Skeletal muscle tissue (tissue), 4 donors: ENCODE results near the gene XCL2. TPM values are rescaled to one million over a fixed set of nuclear protein-coding genes. Genes with fewer than 3 reads are reported as not detected.

ENCODE experiments used
- H3K27ac ChIP-seq: one replicate; pipeline ENCODE4 v1.7.0; 2013; ENCODE audit warnings: mild to moderate bottlenecking, low read depth, low read length, inconsistent platforms
- H3K27me3 ChIP-seq, 3 donors: one replicate each; pipeline ENCODE4 v1.7.0; 2013; ENCODE audit warnings: low read length in 3 of 3; ENCODE audit not compliant: control insufficient read depth in 3 of 3, insufficient read depth in 3 of 3
- H3K36me3 ChIP-seq, 3 donors: one replicate each; pipeline ENCODE4 v1.7.0; 2013; ENCODE audit warnings: low read length in 3 of 3; ENCODE audit not compliant: control insufficient read depth in 3 of 3, insufficient read depth in 3 of 3
- H3K4me1 ChIP-seq, 3 donors: one replicate each; pipeline ENCODE4 v1.7.0; 2013; ENCODE audit warnings: low read length in 3 of 3, mild to moderate bottlenecking in 3 of 3; ENCODE audit not compliant: control insufficient read depth in 3 of 3, insufficient read depth in 3 of 3
- H3K4me3 ChIP-seq, 3 donors: one replicate each; pipeline ENCODE4 v1.7.0; 2013; ENCODE audit warnings: low read length in 3 of 3
- H3K9ac ChIP-seq, 3 donors: one replicate each; pipeline ENCODE4 v1.7.0; 2013; ENCODE audit warnings: low read length in 3 of 3, mild to moderate bottlenecking in 3 of 3, moderate library complexity in 2 of 3, low read depth in 1 of 3
- H3K9me3 ChIP-seq, 3 donors: one replicate each; pipeline ENCODE4 v1.7.0; 2013; ENCODE audit warnings: low read length in 3 of 3; ENCODE audit not compliant: control insufficient read depth in 3 of 3
- total RNA-seq: library from RNA; depleted of rRNA; stranded (reverse); fragments of >200 nt; gene quantifications from one replicate; pipeline ENCODE4 v1.2.3, GENCODE V29; 2014
- donor health status: Osteomylitis.

Gene XCL2
- total RNA-seq, 1 donor from 2014 or later, result not detected

- no peak overlapping the region for H3K4me3 ChIP-seq
- no peak overlapping the region for H3K27ac ChIP-seq
- H3K9ac ChIP-seq, result no peak overlapping the region
- peaks cover 3 to 26% (median 11%) of the 10 kb centered on the region in 3 donors for H3K4me1 ChIP-seq
- no peaks in the 10 kb centered on the region for H3K9me3 ChIP-seq
- no peaks in the 10 kb centered on the region for H3K27me3 ChIP-seq
- no peaks in the 10 kb centered on the region for H3K36me3 ChIP-seq
These were observed 36.6 kb downstream of the XCL2 start for GRCh38 chr1:168507231-168507630.

GRCh38 chr1:168506204-168506819 is 37.5 kb downstream of the XCL2 start:
- no peak overlapping the region for H3K9ac ChIP-seq
- H3K27ac ChIP-seq, result no peak overlapping the region
- H3K4me3 ChIP-seq, result no peak overlapping the region
- H3K36me3 ChIP-seq, result no peaks in the 10 kb centered on the region
- H3K27me3 ChIP-seq, result no peaks in the 10 kb centered on the region
- H3K9me3 ChIP-seq, result no peaks in the 10 kb centered on the region
- peaks cover 3 to 26% (median 11%) of the 10 kb centered on the region in 3 donors for H3K4me1 ChIP-seq

GRCh38 chr1:168505006-168505405 is 38.8 kb downstream of the XCL2 start:
- Histone ChIP-seq H3K4me3 (no peak overlapping the region), H3K9ac (no peak overlapping the region), H3K4me1 (peaks cover 3 to 24% (median 8%) of the 10 kb centered on the region in 3 donors), H3K9me3 (no peaks in the 10 kb centered on the region), H3K36me3 (no peaks in the 10 kb centered on the region), H3K27me3 (no peaks in the 10 kb centered on the region), H3K27ac (no peak overlapping the region)

- peaks cover 0 to 17% (median 1%) of the 10 kb centered on the region in 3 donors for H3K4me1 ChIP-seq
- H3K36me3 ChIP-seq, result no peaks in the 10 kb centered on the region
- H3K27me3 ChIP-seq, result no peaks in the 10 kb centered on the region
- H3K27ac ChIP-seq, result no peak overlapping the region
- no peak overlapping the region for H3K4me3 ChIP-seq
- no peaks in the 10 kb centered on the region for H3K9me3 ChIP-seq
- no peak overlapping the region for H3K9ac ChIP-seq
These were observed 39.5 kb downstream of the XCL2 start for GRCh38 chr1:168504064-168504837.

- no peak overlapping the region for H3K9ac ChIP-seq
- H3K9me3 ChIP-seq, result no peaks in the 10 kb centered on the region
- peaks cover 3 to 12% (median 3%) of the 10 kb centered on the region in 3 donors for H3K4me1 ChIP-seq
- no peaks in the 10 kb centered on the region for H3K36me3 ChIP-seq
- no peaks in the 10 kb centered on the region for H3K27me3 ChIP-seq
- no peak overlapping the region for H3K27ac ChIP-seq
- no peak overlapping the region for H3K4me3 ChIP-seq
These were observed 44.1 kb downstream of the XCL2 start for GRCh38 chr1:168499688-168500049.

- Histone ChIP-seq H3K4me1 (peaks cover 3 to 9% (median 3%) of the 10 kb centered on the region in 3 donors), H3K27ac (no peak overlapping the region), H3K9me3 (no peaks in the 10 kb centered on the region), H3K9ac (no peak overlapping the region), H3K27me3 (no peaks in the 10 kb centered on the region), H3K36me3 (no peaks in the 10 kb centered on the region), H3K4me3 (no peak overlapping the region)
These were observed 44.7 kb downstream of the XCL2 start for GRCh38 chr1:168498956-168499687.

- Histone ChIP-seq H3K4me1 (peaks cover 3 to 8% (median 3%) of the 10 kb centered on the region in 3 donors), H3K27ac (no peak overlapping the region), H3K9me3 (no peaks in the 10 kb centered on the region), H3K9ac (no peak overlapping the region), H3K4me3 (no peak overlapping the region), H3K27me3 (no peaks in the 10 kb centered on the region), H3K36me3 (no peaks in the 10 kb centered on the region)
These were observed 45.6 kb downstream of the XCL2 start for GRCh38 chr1:168498159-168498631.

GRCh38 chr1:168497376-168497950 is 46.3 kb downstream of the XCL2 start:
- Histone ChIP-seq H3K27me3 (no peaks in the 10 kb centered on the region), H3K4me1 (peaks cover 3 to 8% (median 3%) of the 10 kb centered on the region in 3 donors), H3K36me3 (no peaks in the 10 kb centered on the region), H3K9ac (no peak overlapping the region), H3K9me3 (no peaks in the 10 kb centered on the region), H3K27ac (no peak overlapping the region), H3K4me3 (no peak overlapping the region)

GRCh38 chr1:168491527-168492164 is 52.2 kb downstream of the XCL2 start:
- Histone ChIP-seq H3K27me3 (no peaks in the 10 kb centered on the region), H3K4me1 (peaks cover 0 to 3% (median 0%) of the 10 kb centered on the region in 3 donors), H3K9ac (no peak overlapping the region), H3K27ac (no peak overlapping the region), H3K4me3 (no peak overlapping the region), H3K36me3 (no peaks in the 10 kb centered on the region), H3K9me3 (no peaks in the 10 kb centered on the region)
